ENCODE measurements around the gene UTP20. TPM values are rescaled to one million over a fixed set of nuclear protein-coding genes. Genes with fewer than 3 reads are reported as not detected.

Gene UTP20
- total RNA-seq, 4 donors from 2014 or later = 8.5 to 22.0 (median 15.7) TPM

DNA sequence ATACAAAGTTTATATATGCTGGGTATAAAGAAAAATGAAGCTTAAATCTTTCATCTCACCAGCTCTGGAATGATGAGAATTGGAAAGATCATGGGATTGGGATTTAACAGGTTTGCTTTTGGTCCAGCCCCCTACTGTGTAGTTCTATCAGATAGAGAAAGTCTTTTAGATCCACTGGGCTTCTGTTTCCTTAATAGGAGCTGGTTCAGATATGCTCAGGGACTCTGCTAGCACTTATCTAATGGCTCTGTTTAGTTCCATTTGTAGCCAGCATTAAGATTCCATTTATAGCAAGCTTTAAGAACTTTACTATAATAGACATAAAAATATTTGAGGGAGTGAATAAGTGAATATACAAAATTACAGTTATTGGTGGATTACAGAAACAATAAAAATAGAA, 42.6 kb downstream of the UTP20 start:
- TF ChIP-seq, protein P1, sequence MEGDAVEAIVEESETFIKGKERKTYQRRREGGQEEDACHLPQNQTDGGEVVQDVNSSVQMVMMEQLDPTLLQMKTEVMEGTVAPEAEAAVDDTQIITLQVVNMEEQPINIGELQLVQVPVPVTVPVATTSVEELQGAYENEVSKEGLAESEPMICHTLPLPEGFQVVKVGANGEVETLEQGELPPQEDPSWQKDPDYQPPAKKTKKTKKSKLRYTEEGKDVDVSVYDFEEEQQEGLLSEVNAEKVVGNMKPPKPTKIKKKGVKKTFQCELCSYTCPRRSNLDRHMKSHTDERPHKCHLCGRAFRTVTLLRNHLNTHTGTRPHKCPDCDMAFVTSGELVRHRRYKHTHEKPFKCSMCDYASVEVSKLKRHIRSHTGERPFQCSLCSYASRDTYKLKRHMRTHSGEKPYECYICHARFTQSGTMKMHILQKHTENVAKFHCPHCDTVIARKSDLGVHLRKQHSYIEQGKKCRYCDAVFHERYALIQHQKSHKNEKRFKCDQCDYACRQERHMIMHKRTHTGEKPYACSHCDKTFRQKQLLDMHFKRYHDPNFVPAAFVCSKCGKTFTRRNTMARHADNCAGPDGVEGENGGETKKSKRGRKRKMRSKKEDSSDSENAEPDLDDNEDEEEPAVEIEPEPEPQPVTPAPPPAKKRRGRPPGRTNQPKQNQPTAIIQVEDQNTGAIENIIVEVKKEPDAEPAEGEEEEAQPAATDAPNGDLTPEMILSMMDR (IDR thresholded peaks at IDR 0.05; ENCODE audit: low read depth) = no peak

DNA sequence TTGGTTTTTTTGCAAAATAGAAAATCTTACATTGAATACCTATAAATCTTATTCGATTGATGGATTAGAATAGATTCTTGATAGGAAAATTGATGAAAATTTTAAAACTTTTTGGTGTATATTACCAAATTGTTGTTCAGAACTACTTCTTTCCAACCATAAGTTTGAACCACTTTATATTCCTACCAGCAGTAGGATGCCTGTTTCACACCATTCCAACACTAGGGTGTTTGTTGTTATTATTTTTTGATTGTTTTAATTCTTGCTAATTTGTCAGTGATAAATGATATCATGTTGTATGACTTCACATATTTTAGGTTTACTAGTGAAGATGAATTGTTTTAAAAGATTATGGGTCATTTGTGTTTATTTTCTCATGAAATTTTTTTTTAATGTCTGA, 43.4 kb downstream of the UTP20 start:
- TF ChIP-seq, protein P1 (IDR thresholded peaks at IDR 0.05; ENCODE audit: low read depth) = no peak

DNA sequence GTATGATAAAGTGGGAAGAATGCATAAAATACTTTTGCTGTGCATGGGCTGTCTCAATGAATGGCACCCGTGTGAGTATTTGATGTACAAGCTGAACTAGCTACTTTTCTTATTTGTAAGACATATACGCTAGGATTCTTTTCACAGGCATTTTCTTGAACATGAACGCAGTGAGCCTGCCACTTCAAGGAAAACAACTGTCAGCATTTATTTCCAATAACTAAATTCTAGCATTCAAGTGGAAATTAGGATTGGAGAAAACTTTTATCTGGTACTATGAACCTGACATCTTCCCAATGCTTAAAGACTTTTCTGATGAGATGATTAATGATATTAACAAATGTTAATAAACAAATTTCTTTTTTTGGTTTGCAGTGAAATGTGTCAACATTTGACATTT, 45.7 kb downstream of the UTP20 start:
- TF ChIP-seq, protein P1 (IDR thresholded peaks at IDR 0.05; ENCODE audit: low read depth) = no peak

DNA sequence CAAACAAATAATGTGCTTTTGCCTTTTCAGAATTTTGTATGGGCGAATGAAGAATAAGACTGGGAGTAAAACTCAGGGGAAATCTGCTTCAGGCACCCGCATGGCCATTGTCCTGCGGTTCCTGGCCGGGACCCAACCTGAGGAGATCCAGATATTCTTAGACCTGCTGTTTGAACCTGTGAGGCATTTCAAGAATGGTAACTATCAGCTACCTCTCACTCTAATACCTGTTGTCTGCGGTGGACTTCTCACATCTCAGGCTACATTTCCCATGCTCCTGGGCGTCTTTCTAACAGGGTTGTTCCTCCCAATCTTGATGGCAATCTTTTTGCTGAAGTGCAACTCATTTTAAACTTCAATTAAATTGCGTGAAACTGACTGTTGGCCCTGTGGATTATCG, 47.1 kb downstream of the UTP20 start:
- TF ChIP-seq, protein P1 (IDR thresholded peaks at IDR 0.05; ENCODE audit: low read depth) = no peak

DNA sequence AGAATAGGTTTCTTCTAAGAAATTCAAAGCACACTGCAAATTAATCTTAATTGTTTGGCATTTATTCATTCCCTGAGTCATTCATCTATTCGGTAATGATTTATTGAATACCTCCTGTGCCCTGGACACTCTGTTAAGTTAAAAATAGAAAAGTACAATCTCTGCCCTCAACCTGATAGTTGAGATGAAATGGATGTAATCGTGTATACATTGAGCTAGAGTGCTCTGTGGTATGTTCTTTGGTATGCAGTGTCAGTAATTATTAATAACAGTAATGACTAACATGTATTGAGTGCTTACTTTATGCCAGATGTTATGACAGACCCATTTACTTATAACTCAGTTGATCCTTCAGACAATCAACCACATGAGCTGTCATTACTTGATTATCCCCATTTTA, 47.6 kb downstream of the UTP20 start:
- TF ChIP-seq, protein P1 (IDR thresholded peaks at IDR 0.05; ENCODE audit: low read depth) = no peak

DNA sequence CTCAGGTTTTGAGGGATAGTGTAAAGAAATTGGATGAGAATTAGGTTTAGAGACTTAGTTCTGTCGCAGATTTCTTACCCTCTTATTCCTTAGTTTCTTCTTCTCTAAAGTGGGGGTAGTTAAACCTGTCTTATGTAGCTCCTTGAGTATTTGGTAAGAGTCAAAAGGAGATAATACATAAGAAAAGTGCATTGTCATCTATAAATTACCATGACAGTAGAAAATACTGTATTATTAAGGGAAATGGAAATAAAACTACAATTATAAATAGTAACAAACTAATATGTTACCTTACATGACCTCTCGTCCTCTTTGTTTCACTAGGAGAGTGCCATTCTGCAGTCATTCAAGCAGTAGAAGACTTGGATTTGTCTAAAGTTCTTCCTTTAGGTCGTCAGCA, 49.0 kb downstream of the UTP20 start:
- TF ChIP-seq, protein P1 (IDR thresholded peaks at IDR 0.05; ENCODE audit: low read depth) = no peak

DNA sequence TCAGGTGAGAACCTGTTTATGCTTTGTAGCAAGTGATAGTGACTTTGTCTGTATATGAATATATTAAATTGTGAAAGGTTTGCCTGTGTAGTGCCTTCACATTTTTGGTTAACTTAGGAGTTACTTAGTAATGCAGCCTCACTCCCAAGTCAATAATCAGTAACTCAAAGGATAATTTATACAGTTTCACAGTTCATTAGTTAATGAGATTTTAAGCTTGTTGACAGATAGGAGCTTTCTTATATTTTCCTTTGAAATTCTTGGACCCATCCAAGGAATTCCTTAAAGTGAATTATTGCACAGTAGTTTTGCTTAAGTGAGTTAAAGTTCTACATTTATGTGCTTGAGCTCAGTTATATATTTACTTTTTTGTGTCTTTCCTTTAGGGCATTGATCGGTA, 50.7 kb downstream of the UTP20 start:
- TF ChIP-seq, protein P1 (IDR thresholded peaks at IDR 0.05; ENCODE audit: low read depth) = no peak
